Ascending aorta (tissue), 2 donors: ENCODE data around the gene EGFL7. TPM values are rescaled to one million over a fixed set of nuclear protein-coding genes. Genes with fewer than 3 reads are reported as not detected.

ENCODE experiments used
- DNase-seq, 2 donors: peaks; one replicate each; pipeline ENCODE4 v3.0.0-alpha.2; 2019; ENCODE audit warnings: low spot score in 2 of 2
- H3K27ac ChIP-seq, 2 donors: fragments of 200-600 bp; sonication (generic); one replicate each; pipeline ENCODE4 v1.5.1; 2016 to 2017; ENCODE audit warnings: mild to moderate bottlenecking in 1 of 2
- H3K27me3 ChIP-seq: fragments of 200-600 bp; sonication (generic); one replicate; pipeline ENCODE4 v1.5.1; 2017
- H3K36me3 ChIP-seq, 2 donors: fragments of 200-600 bp; sonication (generic); one replicate each; pipeline ENCODE4 v1.5.1; 2016
- H3K4me1 ChIP-seq, 2 donors: fragments of 200-600 bp; sonication (generic); one replicate each; pipeline ENCODE4 v1.5.1; 2016 to 2017; ENCODE audit warnings: mild to moderate bottlenecking in 1 of 2
- H3K4me3 ChIP-seq, 2 donors: fragments of 200-600 bp; sonication (generic); one replicate each; pipeline ENCODE4 v1.5.1; 2016 to 2017; ENCODE audit warnings: mild to moderate bottlenecking in 1 of 2
- H3K9me3 ChIP-seq, 2 donors: fragments of 200-600 bp; sonication (generic); one replicate each; pipeline ENCODE4 v1.5.1; 2016
- CTCF ChIP-seq, 3 experiments: fragments of 200-600 bp in 2 of 3; fragments of 450-650 bp in 1 of 3; sonication (generic) in 2 of 3; IDR thresholded peaks; one replicate each; pipeline ENCODE4 v1.5.1; 2016 to 2019; ENCODE audit warnings: antibody characterized with exemption in 3 of 3, mild to moderate bottlenecking in 1 of 3, moderate library complexity in 1 of 3
- intact Hi-C: fragments of 100-400 bp; cut with DNase I; formaldehyde crosslinking; loops from one replicate; pipeline ENCODE4 v1.15.1; 2023
- total RNA-seq: library from RNA; depleted of rRNA; stranded (reverse); fragments of >200 nt; gene quantifications from one replicate; pipeline ENCODE4 v1.1.0, GENCODE V29; 2016

Gene EGFL7
- total RNA-seq, 1 donor from 2014 or later, result 443 TPM

DNA sequence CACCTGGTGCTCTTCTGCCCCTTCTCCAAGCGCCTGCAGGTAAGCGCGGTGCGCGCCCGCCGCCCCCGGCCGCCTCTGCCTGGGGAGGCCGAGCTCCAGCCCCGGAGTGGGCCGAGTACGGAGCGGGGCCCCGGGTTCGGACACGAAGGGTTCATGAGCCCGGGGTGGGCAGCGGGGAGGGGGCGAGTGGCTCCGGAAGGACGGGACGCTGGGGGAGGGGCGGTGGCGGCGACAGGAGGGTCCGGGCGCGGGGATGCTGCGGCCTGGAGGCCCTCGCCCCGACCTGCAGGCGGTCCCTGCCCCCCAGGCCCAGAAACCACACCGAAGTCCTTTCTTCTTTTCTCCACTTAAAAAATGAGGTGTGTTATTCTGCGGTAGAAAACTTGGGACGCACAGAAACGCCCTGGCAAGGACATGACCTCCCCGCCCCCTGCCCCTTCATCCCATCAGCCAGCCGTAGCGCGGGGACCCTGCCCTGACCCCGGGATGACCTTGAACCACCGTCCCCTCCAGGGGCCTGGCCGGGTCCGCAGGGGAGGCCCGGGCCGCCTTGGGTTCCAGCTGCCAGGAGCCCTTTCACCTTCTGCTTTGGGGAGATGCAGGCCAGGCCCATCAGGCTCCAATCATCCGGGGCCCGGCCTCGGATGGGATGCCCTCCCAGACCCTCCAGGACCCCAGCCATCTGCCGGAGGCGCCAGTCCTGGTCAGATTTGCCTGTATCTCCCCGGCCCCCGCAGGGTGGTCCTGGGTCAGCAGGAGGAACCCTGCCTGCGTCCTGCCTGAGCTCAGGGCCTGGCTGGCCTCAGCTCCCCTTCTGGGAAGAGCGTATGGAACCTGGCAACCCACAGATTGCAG, 50.2 kb downstream of the EGFL7 start:
- Histone ChIP-seq H3K4me1 (peaks cover 0 to 7% of the 10 kb centered on the region in 2 donors), H3K9me3 (no peaks in the 10 kb centered on the region), H3K36me3 (no peaks in the 10 kb centered on the region), H3K4me3 (peak overlapping the region; percentile 40 to 43), H3K27ac (no peak overlapping the region), H3K27me3 (peaks cover 6% of the 10 kb centered on the region)
- no peak for TF ChIP-seq CTCF (IDR thresholded peaks at IDR 0.05)
- no peak for DNase-seq
- intact Hi-C loops, result no loop called here

GRCh38 chr9:136713550-136713949, 50.8 kb downstream of the EGFL7 start:
- no peak overlapping the region for H3K4me3 ChIP-seq
- peaks cover 6% of the 10 kb centered on the region for H3K27me3 ChIP-seq
- H3K27ac ChIP-seq, result no peak overlapping the region
- intact Hi-C loops, result no loop called here
- H3K9me3 ChIP-seq, result no peaks in the 10 kb centered on the region
- H3K36me3 ChIP-seq, result no peaks in the 10 kb centered on the region
- peaks cover 0 to 7% of the 10 kb centered on the region in 2 donors for H3K4me1 ChIP-seq
- TF ChIP-seq CTCF (IDR thresholded peaks at IDR 0.05), result no peak
- no peak for DNase-seq

DNA sequence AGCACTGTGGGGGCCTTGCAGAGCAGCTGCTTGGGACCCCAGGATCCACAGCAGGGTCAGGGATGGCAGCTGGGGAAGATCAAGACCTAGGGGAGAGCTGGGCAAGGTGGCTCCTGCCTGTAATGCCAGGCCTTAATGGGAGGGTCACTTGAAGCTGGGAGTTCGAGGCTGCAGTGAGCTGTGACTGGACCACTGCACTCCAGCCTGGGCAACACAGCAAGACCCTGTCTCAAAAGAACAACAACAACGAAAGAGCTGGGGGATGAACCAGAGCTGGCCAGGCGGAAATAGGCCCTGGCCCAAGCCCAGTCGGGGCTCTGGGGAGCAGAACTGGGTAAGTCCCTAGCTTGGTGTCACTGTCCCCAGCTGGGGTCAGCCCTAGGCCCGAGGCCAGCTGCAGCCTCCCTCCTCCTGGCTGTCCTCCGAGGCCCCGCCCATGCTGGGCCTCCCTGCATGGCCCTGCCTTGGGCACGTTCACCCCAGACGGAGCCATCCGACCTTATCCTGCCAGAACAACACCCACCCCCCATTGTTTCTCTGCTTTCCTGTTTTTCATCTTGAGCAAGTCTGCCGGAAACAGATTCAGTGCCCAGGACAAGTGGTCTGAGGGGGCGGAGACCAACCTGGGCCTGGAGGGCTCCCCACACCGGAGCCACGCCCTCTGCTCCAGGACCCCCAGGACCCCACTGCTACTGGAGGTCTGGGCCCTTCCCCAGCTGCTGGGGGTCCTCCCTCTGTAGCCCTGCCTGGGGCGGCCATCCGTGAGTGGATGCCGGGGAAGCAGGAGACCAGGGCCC, 51.6 kb downstream of the EGFL7 start:
- no peak overlapping the region for H3K27ac ChIP-seq
- no peak for DNase-seq
- no peak overlapping the region for H3K4me3 ChIP-seq
- H3K27me3 ChIP-seq, result peaks cover 6% of the 10 kb centered on the region
- H3K9me3 ChIP-seq, result no peaks in the 10 kb centered on the region
- H3K4me1 ChIP-seq, result peaks cover 0 to 7% of the 10 kb centered on the region in 2 donors
- no peaks in the 10 kb centered on the region for H3K36me3 ChIP-seq
- TF ChIP-seq CTCF (IDR thresholded peaks at IDR 0.05), result peak in 1 of 3 experiments; percentile 4
- intact Hi-C loops, result no loop called here

DNA sequence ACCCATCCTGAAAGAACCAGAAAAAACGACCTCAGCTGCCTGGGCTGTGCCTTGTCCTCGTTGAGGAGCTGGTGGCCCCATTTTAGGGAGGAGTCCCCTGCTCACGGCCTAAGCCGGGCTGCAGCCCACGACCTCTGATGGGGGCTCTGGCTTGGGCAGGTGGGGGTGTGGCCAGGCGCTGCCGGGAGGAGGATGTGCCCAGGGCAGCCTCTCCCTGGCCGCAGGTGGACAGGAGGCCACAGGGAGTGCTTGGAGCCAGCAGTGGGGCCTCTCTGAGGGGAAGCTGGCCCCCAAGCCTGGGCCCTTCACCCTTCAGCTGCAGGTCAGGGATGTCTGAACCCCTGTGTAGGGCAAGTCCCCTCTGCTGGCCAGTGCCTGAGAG, 52.2 kb downstream of the EGFL7 start:
- Histone ChIP-seq H3K4me1 (peaks cover 0 to 7% of the 10 kb centered on the region in 2 donors), H3K4me3 (no peak overlapping the region), H3K27ac (no peak overlapping the region), H3K9me3 (no peaks in the 10 kb centered on the region), H3K27me3 (peaks cover 6% of the 10 kb centered on the region), H3K36me3 (no peaks in the 10 kb centered on the region)
- TF ChIP-seq CTCF (IDR thresholded peaks at IDR 0.05), result no peak
- intact Hi-C loops, result no loop called here
- DNase-seq, result no peak

- intact Hi-C loops, result no loop called here
These were observed 54.7 kb downstream of the EGFL7 start for GRCh38 chr9:136717399-136717798.

More at GRCh38 chr9:136717399-136717798, 54.7 kb downstream of the EGFL7 start:
- Histone ChIP-seq H3K4me1 (peaks cover 0 to 3% of the 10 kb centered on the region in 2 donors), H3K4me3 (no peak overlapping the region), H3K36me3 (peaks cover 5 to 6% of the 10 kb centered on the region in 2 donors), H3K27ac (no peak overlapping the region), H3K9me3 (no peaks in the 10 kb centered on the region), H3K27me3 (no peaks in the 10 kb centered on the region)
- no peak for TF ChIP-seq CTCF (IDR thresholded peaks at IDR 0.05)
- DNase-seq, result no peak
